ENCODE results near the gene JADE2. TPM values are rescaled to one million over a fixed set of nuclear protein-coding genes. Genes with fewer than 3 reads are reported as not detected.

Gene JADE2
- total RNA-seq, 1 experiment from 2014 or later = 39.9 TPM

GRCh38 chr5:134550271-134551214, 25.1 kb downstream of the JADE2 start:
- no peaks in the 10 kb centered on the region for H3K9me2 ChIP-seq (ENCODE audit: insufficient read depth)
- no peak overlapping the region for H3K4me3 ChIP-seq (replicated peaks in 1 of 2; ENCODE audit: low read depth in 1 of 2, low read length in 2 of 2)
- H3K9me3 ChIP-seq (ENCODE audit: control insufficient read depth in 1 of 2, insufficient read depth in 1 of 2, low read depth in 1 of 2, low read length in 2 of 2) = no peaks in the 10 kb centered on the region
- H3K4me2 ChIP-seq (ENCODE audit: low read length) = no peak overlapping the region
- no TSS peak for BruUV-seq (replicated peaks)
- intact Hi-C loops (cut with micrococcal nuclease) = no loop called here
- ChIA-PET CTCF (no interaction called here), RAD21 (ENCODE audit: low non-redundant PET in 1 of 2, low total read pairs in 2 of 2, uncharacterized antibody in 2 of 2, unreplicated experiment in 2 of 2) (no interaction called here), POLR2A (no interaction called here)
- no peaks in the 10 kb centered on the region for H3K27me3 ChIP-seq (ENCODE audit: insufficient read depth, low read length)
- DNase-seq (ENCODE audit: low read depth, low spot score) (no peak), ATAC-seq (no peak)
- peaks cover under 1 to 19% of the 10 kb centered on the region in 2 experiments for H3K4me1 ChIP-seq (ENCODE audit: control insufficient read depth in 1 of 2, insufficient read depth in 2 of 2, low read length in 2 of 2)
- H3K9ac ChIP-seq (ENCODE audit: low read length) = no peak overlapping the region
- H2AFZ ChIP-seq (ENCODE audit: low read depth, low read length, poor library complexity, severe bottlenecking) = no peak overlapping the region
- H4K20me1 ChIP-seq (ENCODE audit: insufficient read depth) = no peaks in the 10 kb centered on the region
- H3K27ac ChIP-seq (ENCODE audit: low read depth, low read length) = no peak overlapping the region
- H3K36me3 ChIP-seq (ENCODE audit: control insufficient read depth in 1 of 2, insufficient read depth in 2 of 2, low read length in 2 of 2) = peaks cover 2 to 10% of the 10 kb centered on the region in 2 experiments; a peak in 2 of 4 replicates
- TF ChIP-seq CTCF (IDR thresholded peaks at IDR 0.05 in 2 of 3, conservative IDR thresholded peaks at IDR 0.05 in 1 of 3; ENCODE audit: borderline replicate concordance in 1 of 3, insufficient read depth in 1 of 3, low read depth in 2 of 3, low read length in 2 of 3) = no peak
- TF ChIP-seq CEBPB (IDR thresholded peaks at IDR 0.05; ENCODE audit: low read depth) = no peak
- TF ChIP-seq POLR2AphosphoS5 (IDR thresholded peaks at IDR 0.05; ENCODE audit: low read depth, low read length) = no peak
- no peak for TF ChIP-seq EZH2phosphoT487 (IDR thresholded peaks at IDR 0.05; ENCODE audit: borderline replicate concordance)
- TF ChIP-seq RAD21 (IDR thresholded peaks at IDR 0.05; ENCODE audit: low read depth) = no peak
- no peak for TF ChIP-seq SIN3A (IDR thresholded peaks at IDR 0.05; ENCODE audit: low read depth)
- TF ChIP-seq ZBTB33 (IDR thresholded peaks at IDR 0.05; ENCODE audit: extremely low read depth, insufficient replicate concordance, low read length) = no peak
- no peaks in the 10 kb centered on the region for H3K79me2 ChIP-seq (ENCODE audit: insufficient read depth, low read length)
